ENCODE results near the gene VPS13D.
"Not testable (repeated sequence)": the region's sequence is repeated elsewhere in the genome, so short reads cannot be mapped to it uniquely, and the experiment has no call there.

VPS13D gene

DNA sequence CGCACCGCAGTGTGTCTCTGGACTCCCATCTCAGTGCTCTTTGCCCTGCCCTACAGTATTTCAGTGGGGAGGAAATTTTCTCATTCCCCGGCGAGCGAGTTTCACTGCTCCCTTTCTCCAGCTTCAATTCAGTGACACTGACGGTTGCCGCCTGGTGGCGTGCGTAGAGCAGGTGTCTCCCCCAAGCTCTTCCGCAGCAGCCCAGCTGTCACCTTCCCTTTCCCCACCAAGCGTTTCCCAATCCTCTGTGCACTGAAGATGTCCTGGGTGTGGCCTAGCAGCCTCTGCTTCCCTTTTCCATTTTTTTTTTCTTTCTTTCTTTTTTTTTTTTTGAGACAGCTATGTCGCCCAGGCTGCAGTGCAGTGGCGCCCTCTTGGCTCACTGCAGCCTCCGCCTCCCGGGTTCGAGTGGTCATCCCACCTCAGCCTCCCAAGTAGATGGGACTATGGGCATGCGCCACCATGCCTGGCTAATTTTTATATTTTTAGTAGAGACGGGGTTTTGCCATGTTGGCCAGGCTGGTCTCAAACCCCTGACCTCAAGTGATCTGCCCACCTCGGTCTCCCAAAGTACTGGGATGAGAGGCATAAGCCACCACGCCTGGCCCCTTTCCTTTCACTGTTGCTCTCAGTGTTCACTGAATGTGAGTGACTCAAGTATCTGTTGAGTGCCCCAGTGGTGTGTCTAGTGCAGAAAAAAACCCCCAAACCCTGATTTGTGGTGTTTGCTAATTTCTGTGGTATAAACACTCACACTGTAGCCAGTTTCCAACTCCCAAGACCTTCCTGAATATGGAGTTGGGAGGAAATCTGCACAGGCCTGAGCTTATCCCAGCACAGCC is 33.0 kb upstream of the VPS13D start:
- no peak overlapping the region for H3K4me3 ChIP-seq (ENCODE audit: low read depth, low read length)

DNA sequence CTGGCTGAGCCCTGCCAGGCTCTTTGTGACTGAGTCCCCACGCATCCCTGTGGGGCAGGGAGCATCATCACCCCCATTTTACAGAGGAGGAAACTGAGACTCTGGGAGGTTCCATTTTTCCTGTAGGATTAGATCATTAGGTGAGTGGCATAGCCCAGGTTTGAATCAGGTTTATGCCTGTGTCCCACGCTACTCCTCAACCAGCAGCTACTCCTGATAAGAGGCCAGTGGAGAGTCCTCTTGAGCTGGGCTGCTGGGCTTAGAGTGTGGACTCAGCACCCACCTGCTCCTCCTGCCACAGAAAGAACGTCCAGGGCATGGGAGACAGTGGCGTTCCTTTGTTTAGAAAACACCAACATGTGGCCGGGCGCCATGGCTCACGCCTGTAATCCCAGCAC is 32.3 kb upstream of the VPS13D start:
- H3K4me3 ChIP-seq (ENCODE audit: low read depth, low read length): no peak overlapping the region

DNA sequence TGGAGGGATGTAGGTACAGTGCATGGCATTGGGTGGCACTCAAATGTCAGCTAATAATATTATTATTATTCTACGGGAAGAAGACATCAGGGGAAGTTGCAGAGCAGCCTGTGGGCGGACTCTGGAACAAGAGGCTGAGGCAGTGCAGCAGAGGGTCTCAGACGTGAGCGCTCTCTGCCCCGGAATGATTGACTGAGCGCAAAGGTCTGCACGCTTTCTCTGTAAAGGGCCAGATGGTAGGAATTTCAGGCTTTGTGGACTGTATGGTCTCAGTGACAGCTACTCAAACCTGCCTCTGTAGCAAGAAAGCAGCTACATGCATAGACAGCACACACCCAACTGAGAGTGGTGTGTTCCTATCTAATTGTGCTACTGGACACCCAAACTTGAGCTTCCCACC is 29.6 kb upstream of the VPS13D start:
- H3K4me3 ChIP-seq (ENCODE audit: low read depth, low read length): no peak overlapping the region

DNA sequence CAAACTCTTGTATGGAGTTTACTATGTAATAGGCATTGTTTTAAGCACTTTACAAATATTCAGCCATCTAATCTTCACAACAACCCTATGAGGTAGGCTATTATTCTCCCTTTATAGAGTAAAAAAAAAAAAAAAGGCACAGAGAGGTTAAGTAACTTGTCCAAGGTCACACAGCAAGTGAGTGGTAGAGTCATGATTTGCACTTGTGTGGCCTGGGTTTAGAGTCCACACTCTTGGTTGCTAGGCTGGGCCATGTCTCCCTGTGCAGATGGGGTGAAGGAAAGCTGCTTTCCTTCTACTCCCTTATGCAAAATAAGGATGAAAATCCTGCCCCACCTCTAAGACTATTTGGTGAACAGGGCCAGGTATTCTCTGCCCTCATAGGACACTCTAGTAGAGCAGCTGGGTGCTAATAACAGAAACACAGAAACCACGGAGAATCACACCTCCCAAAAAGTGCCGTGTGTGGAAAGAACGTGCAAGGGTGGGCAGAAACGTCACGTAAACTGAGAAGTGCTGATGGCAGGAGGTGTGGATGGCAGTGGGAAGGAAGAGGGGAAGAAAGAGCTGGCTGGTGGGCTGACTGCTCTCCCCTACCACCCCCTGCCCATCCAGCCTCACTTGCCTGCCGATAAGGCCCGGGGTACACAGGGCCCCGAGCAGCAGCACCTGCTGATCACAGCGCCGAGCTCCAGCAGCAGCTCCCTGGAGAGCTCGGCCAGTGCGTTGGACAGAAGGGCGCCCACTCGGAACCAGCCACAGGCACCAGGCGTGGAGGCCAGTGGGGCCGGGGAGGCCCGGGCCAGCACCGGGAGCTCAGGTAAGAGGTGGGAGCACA is 28.3 kb upstream of the VPS13D start:
- H3K4me3 ChIP-seq (ENCODE audit: low read depth, low read length): no peak overlapping the region

DNA sequence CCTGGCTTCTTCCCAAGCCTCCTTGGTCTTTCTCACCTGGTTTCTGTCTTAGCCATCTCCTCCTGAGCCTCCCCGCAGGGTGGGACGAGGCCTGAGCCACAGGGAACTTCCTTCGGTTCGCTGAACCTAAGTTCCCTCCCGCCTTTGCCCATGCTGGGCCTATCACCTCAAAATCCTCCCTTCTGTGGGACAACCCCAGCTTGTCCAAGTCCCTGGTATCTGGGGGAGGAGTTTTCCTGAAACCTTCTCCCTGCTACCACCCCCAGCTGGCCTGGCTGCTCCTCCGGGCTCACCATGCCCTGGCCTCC is 27.7 kb upstream of the VPS13D start:
- H3K4me3 ChIP-seq (ENCODE audit: low read depth, low read length): no peak overlapping the region

DNA sequence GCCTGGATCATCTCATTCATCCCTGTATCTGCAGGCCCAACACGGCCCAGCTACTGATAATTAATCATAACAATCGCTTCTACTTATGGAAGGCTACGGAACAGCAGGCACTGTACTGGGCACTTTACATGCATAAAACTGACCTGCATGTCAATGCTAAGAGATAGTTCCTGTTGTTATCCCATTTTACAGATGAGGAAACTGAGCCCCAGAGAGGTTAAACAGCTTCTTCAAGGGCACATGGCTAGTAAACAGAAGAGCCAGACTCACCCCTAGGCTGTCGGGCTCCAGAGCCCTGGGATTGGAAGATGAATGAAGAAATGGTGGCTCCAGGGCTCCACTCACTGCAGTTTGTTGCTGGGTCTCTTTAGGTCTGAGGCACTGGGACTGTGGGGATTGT is 27.3 kb upstream of the VPS13D start:
- H3K4me3 ChIP-seq (ENCODE audit: low read depth, low read length): no peak overlapping the region

DNA sequence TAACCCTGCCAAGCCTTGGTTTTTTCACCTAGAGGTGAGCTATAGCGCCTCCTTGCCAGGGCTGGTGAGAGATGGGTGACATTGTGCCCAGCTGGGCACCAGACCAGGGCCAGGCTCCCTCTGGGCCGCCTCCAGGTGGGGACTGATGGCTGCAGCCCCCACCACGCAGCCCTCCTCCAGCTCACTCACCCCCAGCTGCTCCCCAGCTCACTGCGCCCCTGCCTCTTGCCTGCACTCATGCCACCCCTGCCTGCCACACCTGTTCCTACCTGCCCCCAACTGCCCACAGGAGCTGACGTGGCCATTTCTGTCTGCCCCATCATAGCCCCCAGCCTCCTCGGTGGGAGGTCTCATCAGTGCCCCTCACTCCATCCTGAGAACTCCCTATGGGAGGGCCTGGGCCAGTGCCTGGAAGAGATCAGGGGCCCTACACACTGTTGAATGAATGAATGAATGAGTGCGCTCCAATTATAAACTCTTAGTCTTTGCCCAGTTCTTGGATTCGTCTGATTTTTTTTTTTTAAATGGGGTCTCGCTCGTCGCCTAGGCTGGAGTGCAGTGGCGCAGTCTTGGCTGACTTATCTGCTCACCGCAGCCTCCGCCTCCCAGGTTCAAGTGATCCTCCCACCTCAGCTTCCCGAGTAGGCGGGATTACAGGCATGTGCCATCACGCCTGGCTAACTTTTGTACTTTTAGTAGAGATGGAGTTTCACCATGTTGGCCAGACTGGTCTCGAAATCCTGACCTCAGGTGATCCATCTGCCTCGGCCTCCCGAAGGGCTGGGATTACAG is 26.4 kb upstream of the VPS13D start:
- no peak overlapping the region for H3K4me3 ChIP-seq (ENCODE audit: low read depth, low read length)

DNA sequence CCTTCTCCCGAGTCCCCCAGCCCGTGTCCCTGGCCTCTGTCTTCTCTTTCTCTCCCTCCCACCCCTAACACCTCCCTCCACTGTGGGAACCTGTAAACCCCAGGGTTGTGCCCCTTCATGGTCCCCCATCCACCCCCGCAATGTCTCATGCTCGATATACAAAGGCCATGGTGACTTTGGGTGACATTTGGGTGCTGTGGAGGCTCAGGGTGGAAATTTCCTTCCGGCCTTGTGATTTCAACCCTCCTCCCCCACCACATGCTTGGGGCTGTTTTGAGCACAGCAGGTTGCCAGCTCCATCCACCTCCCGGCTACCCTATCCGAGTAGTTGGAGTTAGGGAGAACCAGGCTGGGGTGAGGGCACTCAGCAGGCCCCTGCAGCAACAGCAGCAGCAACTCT is 25.7 kb upstream of the VPS13D start:
- H3K4me3 ChIP-seq (ENCODE audit: low read depth, low read length): no peak overlapping the region

DNA sequence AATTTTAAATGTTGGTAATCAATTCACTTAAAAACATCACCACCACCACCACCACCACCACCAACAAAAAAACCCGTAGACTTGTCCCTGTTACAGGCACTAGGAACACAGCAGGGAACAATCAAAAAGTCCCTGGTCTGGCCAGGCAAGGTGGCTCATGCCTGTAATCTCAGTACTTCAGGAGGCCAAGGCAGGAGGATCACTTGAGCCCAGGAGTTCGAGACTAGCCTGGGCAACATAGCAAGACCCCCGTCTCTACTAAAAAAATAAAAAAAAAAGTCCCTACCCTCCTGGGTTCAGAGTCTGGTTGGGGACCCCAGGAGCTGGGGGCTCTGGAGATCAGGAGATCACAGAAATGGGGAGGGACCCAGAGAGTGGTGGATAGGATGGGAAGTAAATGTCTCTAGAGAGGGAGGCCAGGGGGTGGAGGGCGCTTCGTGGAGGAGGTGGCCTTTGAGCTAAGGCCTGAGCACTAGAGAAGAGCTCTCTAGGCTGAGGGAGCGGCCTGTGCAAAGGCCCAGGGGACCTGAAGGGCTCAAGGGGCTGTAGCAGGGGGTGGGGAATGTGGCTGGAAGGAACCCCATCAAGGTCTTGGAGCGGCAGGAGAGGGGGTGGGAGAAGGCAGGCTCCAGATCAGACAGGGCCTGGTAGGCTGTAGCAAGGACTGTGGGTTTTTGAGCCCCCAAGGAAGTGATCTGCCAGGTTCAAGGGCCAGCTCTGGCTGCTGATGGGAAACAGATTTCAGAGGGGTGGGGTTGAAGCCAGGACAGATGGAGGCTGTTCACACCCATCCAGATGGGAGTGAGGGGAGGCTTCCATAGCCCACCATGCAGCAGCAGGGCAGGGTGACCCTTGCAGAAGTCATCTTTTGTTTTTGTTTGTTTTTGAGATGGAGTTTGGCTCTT is 24.8 kb upstream of the VPS13D start:
- H3K4me3 ChIP-seq (ENCODE audit: low read depth, low read length): no peak overlapping the region

DNA sequence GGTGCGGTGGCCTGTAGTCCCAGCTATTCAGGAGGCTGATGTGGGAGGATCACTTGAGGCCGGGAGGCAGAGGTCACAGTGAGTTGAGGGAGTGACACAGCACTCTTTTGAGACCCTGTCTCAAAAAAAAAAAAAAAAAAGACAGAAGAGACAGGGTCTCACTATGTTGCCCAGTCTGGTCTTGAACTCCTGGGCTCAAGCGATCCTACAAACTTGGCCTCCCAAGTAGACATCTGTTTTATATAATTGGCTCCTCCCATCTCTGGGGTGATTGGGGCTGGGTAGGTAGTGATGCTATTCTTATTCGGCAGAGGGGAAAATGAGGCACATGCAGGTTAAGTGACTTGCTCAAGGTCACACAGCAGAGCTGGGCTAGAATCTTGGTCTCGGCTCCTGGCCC is 23.6 kb upstream of the VPS13D start:
- H3K4me3 ChIP-seq (ENCODE audit: low read depth, low read length): no peak overlapping the region

DNA sequence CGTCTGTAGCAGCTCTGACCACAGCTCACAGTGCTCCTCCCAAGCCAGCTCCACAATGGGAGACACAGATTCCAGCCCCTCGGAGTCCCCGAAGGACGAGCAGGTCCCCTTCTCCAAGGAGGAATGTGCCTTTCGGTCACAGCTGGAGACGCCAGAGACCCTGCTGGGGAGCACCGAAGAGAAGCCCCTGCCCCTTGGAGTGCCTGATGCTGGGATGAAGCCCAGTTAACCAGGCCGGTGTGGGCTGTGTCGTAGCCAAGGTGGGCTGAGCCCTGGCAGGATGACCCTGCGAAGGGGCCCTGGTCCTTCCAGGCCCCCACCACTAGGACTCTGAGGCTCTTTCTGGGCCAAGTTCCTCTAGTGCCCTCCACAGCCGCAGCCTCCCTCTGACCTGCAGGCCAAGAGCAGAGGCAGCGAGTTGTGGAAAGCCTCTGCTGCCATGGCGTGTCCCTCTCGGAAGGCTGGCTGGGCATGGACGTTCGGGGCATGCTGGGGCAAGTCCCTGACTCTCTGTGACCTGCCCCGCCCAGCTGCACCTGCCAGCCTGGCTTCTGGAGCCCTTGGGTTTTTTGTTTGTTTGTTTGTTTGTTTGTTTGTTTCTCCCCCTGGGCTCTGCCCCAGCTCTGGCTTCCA is 22.9 kb upstream of the VPS13D start:
- no peak overlapping the region for H3K4me3 ChIP-seq (ENCODE audit: low read depth, low read length)

DNA sequence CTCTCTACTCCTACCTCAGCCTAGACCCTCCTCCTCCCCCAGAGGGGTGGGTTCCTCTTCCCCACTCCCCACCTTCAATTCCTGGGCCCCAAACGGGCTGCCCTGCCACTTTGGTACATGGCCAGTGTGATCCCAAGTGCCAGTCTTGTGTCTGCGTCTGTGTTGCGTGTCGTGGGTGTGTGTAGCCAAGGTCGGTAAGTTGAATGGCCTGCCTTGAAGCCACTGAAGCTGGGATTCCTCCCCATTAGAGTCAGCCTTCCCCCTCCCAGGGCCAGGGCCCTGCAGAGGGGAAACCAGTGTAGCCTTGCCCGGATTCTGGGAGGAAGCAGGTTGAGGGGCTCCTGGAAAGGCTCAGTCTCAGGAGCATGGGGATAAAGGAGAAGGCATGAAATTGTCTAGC is 21.6 kb upstream of the VPS13D start:
- H3K4me3 ChIP-seq (ENCODE audit: low read depth, low read length): no peak overlapping the region

DNA sequence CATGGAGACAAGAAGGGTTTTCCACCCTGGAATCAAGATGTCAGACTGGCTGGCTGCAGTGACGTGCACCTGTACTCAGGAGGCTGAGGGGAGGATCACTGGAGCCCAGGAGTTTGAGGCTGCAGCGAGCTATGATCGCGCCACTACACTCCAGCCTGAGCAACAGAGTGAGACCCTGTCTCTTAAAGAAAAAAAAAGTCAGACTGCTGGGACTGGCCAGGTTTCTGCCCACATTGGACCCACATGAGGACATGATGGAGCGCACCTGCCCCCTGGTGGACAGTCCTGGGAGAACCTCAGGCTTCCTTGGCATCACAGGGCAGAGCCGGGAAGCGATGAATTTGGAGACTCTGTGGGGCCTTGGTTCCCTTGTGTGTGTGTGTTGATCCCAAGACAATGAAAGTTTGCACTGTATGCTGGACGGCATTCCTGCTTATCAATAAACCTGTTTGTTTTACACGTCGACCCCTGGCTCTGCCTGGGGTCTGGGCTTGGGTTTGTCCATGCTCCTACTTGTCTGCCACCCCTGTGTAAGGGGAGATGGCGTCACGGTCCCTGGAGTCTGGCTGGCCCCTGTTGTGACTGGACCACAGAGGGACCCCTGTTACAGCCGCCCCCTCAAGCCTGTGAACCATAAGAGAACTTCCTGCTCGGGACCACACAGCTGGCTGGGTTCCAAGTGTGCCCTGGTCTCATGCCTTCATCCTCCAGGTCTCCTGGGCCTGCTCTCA is 20.9 kb upstream of the VPS13D start:
- H3K4me3 ChIP-seq (ENCODE audit: low read depth, low read length): no peak overlapping the region

DNA sequence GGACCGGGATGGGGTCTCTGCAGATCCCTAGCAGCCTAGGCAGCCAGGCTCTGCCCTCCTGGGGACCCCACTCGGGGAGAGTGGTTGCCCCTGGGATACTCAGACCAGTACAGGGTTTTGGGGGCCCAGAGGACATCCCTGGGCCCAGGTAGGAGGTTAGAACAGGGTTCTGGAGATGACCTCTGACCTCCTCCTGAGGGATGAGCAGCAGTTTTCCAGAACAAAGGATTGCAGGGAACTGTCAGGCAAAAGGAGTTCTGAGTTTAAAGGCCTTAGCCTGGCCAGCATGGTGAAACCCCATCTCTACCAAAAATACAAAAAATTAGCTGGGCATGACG is 20.4 kb upstream of the VPS13D start:
- H3K4me3 ChIP-seq (ENCODE audit: low read depth, low read length): no peak overlapping the region

DNA sequence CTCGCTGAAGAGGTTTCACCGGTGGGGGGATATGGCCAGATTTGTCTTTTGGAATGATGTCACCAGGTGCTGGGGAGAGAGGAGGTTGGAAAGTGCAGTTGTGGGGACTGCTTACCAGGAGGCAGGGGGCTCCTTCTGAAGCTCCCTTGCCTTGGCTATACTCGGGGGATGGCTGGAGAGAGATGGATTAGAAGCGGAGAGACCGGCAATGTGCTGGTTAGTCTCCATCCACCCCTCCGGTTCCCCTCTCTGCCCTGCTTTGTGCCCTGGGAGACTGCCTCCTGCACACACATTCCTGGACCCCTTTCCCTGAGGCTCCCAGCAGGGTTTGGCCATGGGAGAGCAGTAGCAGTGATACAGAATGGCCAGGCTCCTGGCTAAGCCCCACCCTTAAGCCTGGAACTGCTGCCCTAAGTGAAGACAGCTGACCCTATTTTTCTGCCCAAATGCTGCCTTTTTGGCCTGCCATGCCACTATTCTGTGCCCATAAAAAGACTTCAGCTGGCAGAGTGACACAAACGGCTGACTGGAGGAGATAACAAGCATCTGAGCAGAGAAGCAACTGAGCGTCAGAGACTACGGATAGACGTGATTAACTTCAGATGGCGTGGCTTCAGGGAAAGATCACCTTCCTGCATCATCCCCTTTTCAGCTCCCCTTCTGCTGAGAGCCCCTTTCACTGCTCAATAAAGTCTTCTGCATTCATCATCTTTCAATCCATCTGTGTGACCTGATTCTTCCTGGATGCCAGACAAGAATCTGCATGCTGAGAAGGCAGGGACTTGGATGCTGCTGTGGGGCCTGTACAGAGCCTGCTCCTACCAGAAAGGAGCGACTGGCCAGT is 14.5 kb upstream of the VPS13D start:
- H3K4me3 ChIP-seq (ENCODE audit: low read depth, low read length): no peak overlapping the region

DNA sequence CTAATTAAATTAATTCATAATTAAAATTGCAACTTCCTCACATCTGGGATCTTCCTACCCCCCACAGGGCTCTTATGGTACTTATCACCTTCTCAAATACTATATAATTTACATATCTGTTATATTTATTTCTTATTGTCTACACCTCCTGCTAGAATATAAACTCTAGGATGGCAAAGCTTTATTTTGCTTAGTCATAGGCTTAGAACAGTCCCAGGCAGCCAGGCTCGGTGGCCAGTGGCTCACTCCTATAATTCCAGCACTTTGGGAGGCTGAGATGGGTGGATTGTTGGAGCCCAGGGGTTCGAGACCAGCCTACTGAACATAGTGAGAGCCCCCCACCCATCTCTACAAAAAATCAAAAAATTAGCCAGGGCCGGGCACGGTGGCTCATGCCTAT is 10.0 kb upstream of the VPS13D start:
- H3K4me3 ChIP-seq (ENCODE audit: low read depth, low read length): no peak overlapping the region

DNA sequence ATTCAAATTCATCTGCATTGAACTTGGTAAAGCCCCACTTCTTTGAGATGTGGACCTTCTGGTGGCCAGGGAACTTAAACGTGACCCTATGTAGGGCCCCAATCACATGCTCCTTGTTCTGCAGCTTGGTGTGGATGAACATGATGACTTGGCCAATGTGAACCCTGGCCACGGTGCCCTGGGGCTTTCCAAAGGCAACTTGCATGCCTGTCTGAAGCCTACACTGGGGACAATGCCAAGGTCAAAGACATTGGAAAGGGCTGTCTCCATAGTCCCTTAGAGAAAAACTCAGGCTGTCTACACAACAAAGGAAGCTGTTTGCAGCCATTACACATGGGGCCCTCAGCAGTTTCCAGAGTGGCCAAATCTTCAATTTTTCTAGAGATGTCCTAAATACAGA is 8.9 kb upstream of the VPS13D start:
- H3K4me3 ChIP-seq (ENCODE audit: low read depth, low read length): no peak overlapping the region

DNA sequence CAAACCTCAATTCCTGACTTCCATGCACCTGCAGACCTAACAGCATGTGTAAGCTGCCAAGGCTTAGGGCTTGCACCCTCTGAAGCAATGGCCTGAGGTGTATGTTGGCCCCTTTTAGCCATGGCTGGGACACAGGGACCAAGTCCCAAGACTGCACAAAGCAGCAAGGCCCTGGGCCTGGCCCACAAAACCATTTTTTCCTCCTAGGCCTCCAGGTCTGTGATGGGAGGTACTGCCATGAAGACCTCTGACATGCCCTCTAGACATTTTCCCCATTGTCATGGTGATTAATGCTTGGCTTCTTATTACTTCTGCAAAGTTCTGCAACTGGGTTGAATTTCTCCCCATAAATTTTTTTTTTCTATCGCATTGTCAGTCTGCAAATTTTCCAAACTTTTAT is 7.1 kb upstream of the VPS13D start:
- H3K4me3 ChIP-seq (ENCODE audit: low read depth, low read length): not testable (repeated sequence)

DNA sequence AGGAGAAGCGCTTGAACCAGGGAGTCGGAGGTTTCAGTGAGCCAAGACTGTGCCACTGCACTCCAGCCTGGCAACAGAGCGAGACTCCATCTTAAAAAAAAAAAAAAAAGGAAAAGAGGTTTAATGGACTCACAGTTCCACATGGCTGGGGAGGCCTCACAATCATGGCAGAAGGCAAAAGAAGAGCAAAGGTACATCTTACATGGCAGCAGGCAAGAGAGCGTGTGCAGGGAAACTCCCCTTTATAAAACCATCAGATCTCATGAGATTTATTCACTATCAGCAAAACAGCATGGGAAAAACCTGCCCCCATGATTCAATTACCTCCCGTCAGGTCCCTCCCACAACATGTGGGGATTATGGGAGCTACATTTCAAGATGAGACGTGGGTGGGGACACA is 5.7 kb upstream of the VPS13D start:
- H3K4me3 ChIP-seq (ENCODE audit: low read depth, low read length): not testable (repeated sequence)
